HT1080 (cell line): ENCODE results near the gene PMP22. TPM values are rescaled to one million over a fixed set of nuclear protein-coding genes. Genes with fewer than 3 reads are reported as not detected.
"Not testable (repeated sequence)": the region's sequence is repeated elsewhere in the genome, so short reads cannot be mapped to it uniquely, and the experiment has no call there.

Experiments used
- DNase-seq: peaks from one replicate; pipeline ENCODE4 v3.0.0-alpha.2; 2015; ENCODE audit warnings: low read depth
- small RNA-seq: library from RNA; depleted of rRNA; stranded (forward); fragments of <200 nt; gene quantifications from one replicate; pipeline ENCODE3, GENCODE V24; 2014
- total RNA-seq: library from RNA; depleted of rRNA; stranded (reverse); fragments of >200 nt; shearing (Covaris generic); gene quantifications from 2 replicates; pipeline ENCODE4 v1.2.3, GENCODE V29; 2014; rRNA removed

The PMP22 gene
- total RNA-seq, 1 experiment from 2014 or later = 23.6 TPM

- DNase-seq = no peak
Measured at GRCh38 chr17:15213381-15214087, 51.6 kb downstream of the PMP22 start.

GRCh38 chr17:15210247-15210646, 54.9 kb downstream of the PMP22 start:
- no peak for DNase-seq

- DNase-seq = not testable (repeated sequence)
Measured at GRCh38 chr17:15203062-15203461, 62.1 kb downstream of the PMP22 start.

- not testable (repeated sequence) for DNase-seq
Measured at GRCh38 chr17:15200574-15200973, 64.6 kb downstream of the PMP22 start.

GRCh38 chr17:15197229-15197628, 67.9 kb downstream of the PMP22 start:
- DNase-seq = no peak

- no peak for DNase-seq
Measured at GRCh38 chr17:15194859-15195277, 70.3 kb downstream of the PMP22 start.

GRCh38 chr17:15185625-15185991, 79.5 kb downstream of the PMP22 start:
- no peak for DNase-seq

- no peak for DNase-seq
Measured at GRCh38 chr17:15184872-15185624, 80.1 kb downstream of the PMP22 start.

- no peak for DNase-seq
Measured at GRCh38 chr17:15181816-15182215, 83.3 kb downstream of the PMP22 start.

GRCh38 chr17:15181333-15181732, 83.8 kb downstream of the PMP22 start:
- no peak for DNase-seq

- DNase-seq = no peak
Measured at GRCh38 chr17:15180121-15180561, 85.0 kb downstream of the PMP22 start.

Small RNA genes lying within 50 kb of the gene (small RNA-seq; reads per million reads assigned to genes)
- gene MIR4731 (not detected), gene RNU6-799P (not detected)

Other genes starting within 250 kb of the PMP22 start
- gene TEKT3, start 76.3 kb upstream of the PMP22 start, total RNA-seq = not detected in 2 replicates
- 0.53 TPM in 1 of 2 replicates, not detected in the other for gene CDRT4, start 202.3 kb upstream of the PMP22 start, total RNA-seq